HepG2 (cell line): ENCODE results near the gene CACNA1G. TPM values are rescaled to one million over a fixed set of nuclear protein-coding genes. Genes with fewer than 3 reads are reported as not detected.

Source experiments
- ATAC-seq: fragments of 200-7000 bp; cut with Tn5 transposase; 3 replicates; pipeline ENCODE4 v1.9.1; 2020; ENCODE audit warnings: mild to moderate bottlenecking, moderate library complexity
- BruUV-seq: library from RNA; stranded (reverse); fragments of 400-500 nt; replicated peaks from 2 replicates; lab custom pipeline; 2021; lab: Mats Ljungman, UMichigan
- CTCF ChIA-PET: fragments of 300-600 bp; formaldehyde crosslinking; extraction: SDS; loops from one replicate; lab custom pipeline; 2021; ENCODE audit warnings: low total read pairs, inconsistent platforms, low intra/inter-chr PET ratio; lab: Yijun Ruan, JAX
- POLR2A ChIA-PET: fragments of 350-600 bp; sonication (Branson Sonifier 250); formaldehyde crosslinking; loops from one replicate; lab custom pipeline; 2020; ENCODE audit warnings: antibody characterized with exemption, inconsistent platforms; lab: Yijun Ruan, JAX
- DNase-seq: peaks from one replicate; pipeline ENCODE4 v3.0.0-alpha.2; 2015; ENCODE audit warnings: low spot score
- FAIRE-seq: peaks from 3 replicates; lab custom pipeline; 2011; peaks lifted over from hg19 to GRCh38; lab: Jason Lieb, UNC
- H2AFZ ChIP-seq: one replicate; pipeline ENCODE4 v1.6.1; 2011; ENCODE audit warnings: low read length, inconsistent platforms
- H3K27ac ChIP-seq: fragments of 300-600 bp; 3 replicates; pipeline ENCODE4 v1.8.0; 2011; ENCODE audit warnings: mixed run types, mild to moderate bottlenecking, mixed read lengths, low read length, inconsistent platforms; ENCODE audit not compliant: insufficient read depth; ENCODE audit errors: extremely low read length
- H3K27me3 ChIP-seq, 2 experiments: fragments of 200-600 bp in 1 of 2; 2 replicates in 1 of 2; 3 replicates in 1 of 2; pipeline versions ENCODE4 v1.6.0 to v1.8.0; 2011; ENCODE audit warnings: low read length in 2 of 2, mild to moderate bottlenecking in 2 of 2, moderate library complexity in 2 of 2, inconsistent platforms in 1 of 2; ENCODE audit not compliant: insufficient read depth in 2 of 2, control insufficient read depth in 1 of 2
- H3K36me3 ChIP-seq, 2 experiments: fragments of 200-600 bp in 1 of 2; replicated peaks in 1 of 2; 2 replicates in 1 of 2; 3 replicates in 1 of 2; pipeline versions ENCODE4 v1.5.1 to v1.8.0; 2011; ENCODE audit warnings: low read length in 2 of 2, inconsistent platforms in 1 of 2; ENCODE audit not compliant: insufficient read depth in 2 of 2, control insufficient read depth in 1 of 2
- H3K4me1 ChIP-seq: 2 replicates; pipeline ENCODE4 v1.5.1; 2012; ENCODE audit warnings: low read length, inconsistent platforms; ENCODE audit not compliant: insufficient read depth
- H3K4me2 ChIP-seq: 2 replicates; pipeline ENCODE4 v1.6.0; 2011; ENCODE audit warnings: low read depth, low read length, inconsistent platforms
- H3K4me3 ChIP-seq, 3 experiments: fragments of 200-600 bp in 1 of 3; sonication (generic), shearing (Covaris generic) in 1 of 3; replicated peaks in 1 of 3; 2 replicates each; pipeline ENCODE4 v1.5.1; 2011 to 2016; ENCODE audit warnings: low read length in 3 of 3, inconsistent platforms in 2 of 3, low read depth in 2 of 3, mild to moderate bottlenecking in 2 of 3, control low read depth in 1 of 3, mixed read lengths in 1 of 3; ENCODE audit not compliant: insufficient read depth in 1 of 3
- H3K79me2 ChIP-seq: one replicate; pipeline ENCODE4 v1.6.1; 2011; ENCODE audit warnings: low read length, inconsistent platforms; ENCODE audit not compliant: insufficient read depth
- H3K9ac ChIP-seq: 2 replicates; pipeline ENCODE4 v1.6.0; 2011; ENCODE audit warnings: mild to moderate bottlenecking, low read depth, low read length, inconsistent platforms; ENCODE audit not compliant: insufficient read depth
- H3K9me3 ChIP-seq: 2 replicates; pipeline ENCODE4 v1.5.1; 2012; ENCODE audit warnings: mild to moderate bottlenecking, low read length
- H4K20me1 ChIP-seq: 2 replicates; pipeline ENCODE4 v1.6.0; 2011; ENCODE audit warnings: inconsistent platforms, mild to moderate bottlenecking, low read length, moderate library complexity; ENCODE audit not compliant: insufficient read depth
- CHD4 ChIP-seq: fragments of 200-600 bp; sonication (generic); IDR thresholded peaks from 2 replicates; pipeline ENCODE4 v1.7.0; 2017; ENCODE audit warnings: mild to moderate bottlenecking, low read length, borderline replicate concordance
- FOXP4 ChIP-seq: sonication (generic); formaldehyde crosslinking; IDR thresholded peaks from 2 replicates; pipeline ENCODE4 v1.4.0; 2020; ENCODE audit warnings: missing genetic modification reagents
- HMGA1 ChIP-seq: sonication (generic); formaldehyde crosslinking; conservative IDR thresholded peaks from 2 replicates; pipeline ENCODE4 v1.4.0; 2020; ENCODE audit warnings: missing genetic modification reagents
- POLR2G ChIP-seq: fragments of 200-400 bp; formaldehyde crosslinking; IDR thresholded peaks from 2 replicates; pipeline ENCODE4 v1.6.1; 2018; ENCODE audit warnings: mild to moderate bottlenecking, low read depth, low read length, moderate library complexity
- RAD21 ChIP-seq: fragments of 450-650 bp; formaldehyde crosslinking; IDR thresholded peaks from 2 replicates; pipeline ENCODE4 v1.5.0; 2020; ENCODE audit warnings: mild to moderate bottlenecking
- RNF219 ChIP-seq: sonication (generic); formaldehyde crosslinking; IDR thresholded peaks from 2 replicates; pipeline ENCODE4 v1.5.0; 2020; ENCODE audit warnings: mild to moderate bottlenecking, missing genetic modification reagents
- SP4 ChIP-seq: sonication (generic); formaldehyde crosslinking; IDR thresholded peaks from 2 replicates; pipeline ENCODE4 v1.8.1; 2023; ENCODE audit warnings: mild to moderate bottlenecking, missing genetic modification reagents
- THAP7 ChIP-seq: sonication (generic); formaldehyde crosslinking; IDR thresholded peaks from 2 replicates; pipeline ENCODE4 v1.8.1; 2023; ENCODE audit warnings: mild to moderate bottlenecking, missing genetic modification reagents
- ZMYM3 ChIP-seq: sonication (generic); formaldehyde crosslinking; IDR thresholded peaks from 2 replicates; pipeline ENCODE4 v1.5.1; 2020; ENCODE audit warnings: mild to moderate bottlenecking, missing genetic modification reagents
- ZNF136 ChIP-seq: sonication (generic); formaldehyde crosslinking; IDR thresholded peaks from 2 replicates; pipeline ENCODE4 v1.8.1; 2022; ENCODE audit warnings: low read depth, mild to moderate bottlenecking, moderate library complexity, missing genetic modification reagents
- ZNF768 ChIP-seq: sonication (generic); formaldehyde crosslinking; IDR thresholded peaks from 2 replicates; pipeline ENCODE4 v1.4.0; 2020; ENCODE audit warnings: missing genetic modification reagents
- WGBS: methylation state at CpG from one replicate; pipeline ENCODE4 v1.1.6; 2017; ENCODE audit warnings: low lambda C conversion rate; 5-methylcytosine and 5-hydroxymethylcytosine counted together
- in situ Hi-C: cut with HindIII; loops from 2 replicates; pipeline ENCODE4 v1.10.0; 2017; ENCODE audit warnings: low pct_unique_long_range_greater_than_20kb; ENCODE audit not compliant: extremely low pct_ligation_motif_present
- intact Hi-C: fragments of 100-400 bp; cut with micrococcal nuclease; formaldehyde crosslinking; loops from one replicate; pipeline ENCODE4 v1.10.0; 2022; ENCODE audit not compliant: unreplicated experiment
- polyA plus RNA-seq, 8 experiments: library from polyadenylated mRNA; depleted of rRNA in 3 of 8; stranded (reverse) in 7 of 8; unstranded in 1 of 8; fragments of >200 nt; fragmentation: Illumina TruSeq in 4 of 8; extraction: Trizol in 4 of 8; gene quantifications; 2 replicates each; pipeline versions ENCODE4 v1.2.1 to v1.2.3, GENCODE V29; 2011 to 2016; ENCODE audit warnings: low read depth in 4 of 8, missing spikeins in 1 of 8, mixed read lengths in 1 of 8; ENCODE audit not compliant: insufficient read depth in 1 of 8
- total RNA-seq, 5 experiments: library from RNA; depleted of rRNA; stranded (reverse); fragments of >200 nt; fragmentation: Illumina TruSeq; extraction: Trizol; gene quantifications; 2 replicates each; pipeline ENCODE4 v1.2.3, GENCODE V29; 2016; ENCODE audit warnings: low read depth in 1 of 5

CACNA1G gene
- total and polyA plus RNA-seq, 2 of the 13 experiments (the other 11 are each of a cell fraction or from before 2014, with no cell fraction given) = 0.02 TPM; not detected in 1

GRCh38 chr17:50661348-50661747 lies 100.8 kb downstream of the CACNA1G start:
- H3K79me2 ChIP-seq = no peaks in the 10 kb centered on the region
- H3K9ac ChIP-seq = peak overlapping the region; percentile 50
- POLR2A ChIA-PET = interaction anchor here (0.7 to 4.6 kb wide), 13 partner anchors 8 to 119 kb away, joined by 3 to 140 read pairs (median 11); partner anchors contain the start of genes ABCC3 and LUC7L3
- DNase-seq (no peak), FAIRE-seq (no peak)
- H2AFZ ChIP-seq = no peak overlapping the region
- CTCF ChIA-PET = no interaction called here
- H4K20me1 ChIP-seq = no peaks in the 10 kb centered on the region
- H3K36me3 ChIP-seq = no peaks in the 10 kb centered on the region
- H3K4me2 ChIP-seq = peak overlapping the region; percentile 45
- peak overlapping the region; percentile 82 for H3K27ac ChIP-seq
- H3K9me3 ChIP-seq = no peaks in the 10 kb centered on the region
- TF ChIP-seq THAP7 (CRISPR knock-in tag) = 0 out of 2 replicates have a peak, but pooled peaks have one; percentile 37
- no peak for TF ChIP-seq ZNF136
- 0 out of 2 replicates have a peak, but pooled peaks have one; percentile 65 for TF ChIP-seq RNF219 (CRISPR knock-in tag)
- TF ChIP-seq RAD21 (CRISPR knock-in tag) = 0 out of 2 replicates have a peak, but pooled peaks have one; percentile 17
- peak; percentile 12; the same call in 1 of the 2 replicates for TF ChIP-seq POLR2G
- no peak for TF ChIP-seq FOXP4 (CRISPR knock-in tag)
- TF ChIP-seq HMGA1 (CRISPR knock-in tag) = no peak
- peak; percentile 37; the same call in 1 of the 2 replicates for TF ChIP-seq CHD4
- TF ChIP-seq ZNF768 (CRISPR knock-in tag) = peak; percentile 96
- TF ChIP-seq SP4 = 0 out of 2 replicates have a peak, but pooled peaks have one; percentile 41
- TF ChIP-seq ZMYM3 = peak; percentile 55; the same call in 1 of the 2 replicates
- TF ChIP-seq, all 625 proteins: peak for 8
- intact Hi-C loops (loop anchor here (2.0 kb wide), 1 partner anchor 17 kb away; no protein-coding TSS in a partner anchor), in situ Hi-C loops (no loop called here)
- WGBS = 59% methylated on average over 5 of the region's 5 CpGs
- no peaks in the 10 kb centered on the region for H3K27me3 ChIP-seq
- no peak for ATAC-seq
- H3K4me3 ChIP-seq = peak overlapping the region in 1 of 3 experiments; percentile 11; a peak in 1 of 6 replicates
- TSS peak; percentile 94 for BruUV-seq
- H3K4me1 ChIP-seq = peaks cover 81% of the 10 kb centered on the region
